GM12878 (cell line): ENCODE results near the gene ZNF132. TPM values are rescaled to one million over a fixed set of nuclear protein-coding genes. Genes with fewer than 3 reads are reported as not detected.
A peak's percentile ranks its signal among the peaks of the same experiment; 100 is the strongest.

Source experiments
- ASH2L ChIP-seq: fragments of 300-600, 200-600 bp; sonication (generic); IDR thresholded peaks from 2 replicates; pipeline ENCODE4 v1.6.1; 2017; ENCODE audit warnings: low read depth, mild to moderate bottlenecking, borderline replicate concordance
- BCL11A ChIP-seq: IDR thresholded peaks from 2 replicates; pipeline ENCODE4 v1.6.1; 2011; ENCODE audit warnings: low read depth, low read length
- EP300 ChIP-seq, 2 experiments: fragments of 150-350 bp in 1 of 2; IDR thresholded peaks; 2 replicates each; pipeline ENCODE4 v1.6.1; 2011 to 2012; ENCODE audit warnings: low read depth in 2 of 2, low read length in 2 of 2, borderline replicate concordance in 1 of 2, improper control_type of control experiment in 1 of 2, inconsistent platforms in 1 of 2; ENCODE audit not compliant: control insufficient read depth in 1 of 2
- EZH2 ChIP-seq: IDR thresholded peaks from 2 replicates; pipeline ENCODE4 v1.6.1; 2012; ENCODE audit warnings: low read depth, mild to moderate bottlenecking, control low read depth, inconsistent platforms, low read length, borderline replicate concordance; ENCODE audit not compliant: control insufficient read depth
- MYC ChIP-seq: IDR thresholded peaks from 2 replicates; pipeline ENCODE4 v1.6.1; 2011; ENCODE audit warnings: mild to moderate bottlenecking, low read length, moderate library complexity, inconsistent platforms; ENCODE audit not compliant: insufficient read depth, insufficient replicate concordance, insufficient read length, severe bottlenecking
- POLR2A ChIP-seq: IDR thresholded peaks from 2 replicates; pipeline ENCODE4 v1.6.1; 2011; ENCODE audit warnings: low read depth, mild to moderate bottlenecking, low read length
- TARDBP ChIP-seq: IDR thresholded peaks from 2 replicates; pipeline ENCODE4 v1.6.1; 2016; ENCODE audit warnings: borderline replicate concordance
- ZNF217 ChIP-seq: fragments of 450-650 bp; IDR thresholded peaks from 2 replicates; pipeline ENCODE4 v1.6.1; 2017; ENCODE audit warnings: antibody characterized with exemption, mild to moderate bottlenecking
- polyA plus RNA-seq, 11 experiments: library from polyadenylated mRNA; depleted of rRNA in 4 of 11; unstranded in 6 of 11; stranded (reverse) in 5 of 11; fragments of >200 nt; fragmentation: Nextera tagmentation in 4 of 11; fragmentation: Illumina TruSeq in 1 of 11; extraction: Ambion mirVana in 4 of 11; extraction: Trizol in 1 of 11; gene quantifications; 1 replicate in 1 of 11; 2 replicates in 10 of 11; pipeline versions ENCODE4 v1.2.1 to v1.2.3, GENCODE V29; 2011 to 2016; ENCODE audit warnings: inconsistent platforms in 2 of 11, missing spikeins in 2 of 11, low read depth in 1 of 11
- total RNA-seq, 4 experiments: library from RNA; depleted of rRNA in 3 of 4; stranded (reverse); fragments of >200 nt in 3 of 4; fragmentation: Illumina TruSeq in 1 of 4; extraction: Trizol in 1 of 4; gene quantifications; 2 replicates each; pipeline versions ENCODE4 v1.2.1 to v1.2.3, GENCODE V29; 2013 to 2021
- TF ChIP-seq, protein P1 (sequence below): fragments of 450-650 bp; IDR thresholded peaks from 2 replicates; pipeline ENCODE4 v1.6.1; 2017; ENCODE audit warnings: borderline replicate concordance
- TF ChIP-seq, protein P2 (sequence below): fragments of 450-650 bp; IDR thresholded peaks from 2 replicates; pipeline ENCODE4 v1.6.1; 2017; ENCODE audit warnings: mild to moderate bottlenecking, low read depth, inconsistent platforms; ENCODE audit not compliant: poor library complexity, severe bottlenecking
- TF ChIP-seq, protein P3 (sequence below): IDR thresholded peaks from 2 replicates; pipeline ENCODE4 v1.6.1; 2012; ENCODE audit warnings: low read length, inconsistent platforms
- TF ChIP-seq, protein P4 (sequence below): IDR thresholded peaks from 2 replicates; pipeline ENCODE4 v1.6.1; 2011; ENCODE audit warnings: borderline replicate concordance, low read depth, mild to moderate bottlenecking, moderate library complexity, low read length; ENCODE audit not compliant: insufficient read depth, poor library complexity, severe bottlenecking
- TF ChIP-seq, protein P5 (sequence below): IDR thresholded peaks from 2 replicates; pipeline ENCODE4 v1.6.1; 2012; ENCODE audit warnings: low read depth, low read length, improper control_type of control experiment
- TF ChIP-seq, protein P6 (sequence below): fragments of 450-650 bp; IDR thresholded peaks from 2 replicates; pipeline ENCODE4 v1.6.1; 2017; ENCODE audit warnings: mild to moderate bottlenecking, moderate library complexity

ZNF132 gene
- total and polyA plus RNA-seq, 10 of the 15 experiments (the other 5 are each of a cell fraction or from before 2014, with no cell fraction given): 0.56 to 4.0 (median 2.3) TPM

DNA sequence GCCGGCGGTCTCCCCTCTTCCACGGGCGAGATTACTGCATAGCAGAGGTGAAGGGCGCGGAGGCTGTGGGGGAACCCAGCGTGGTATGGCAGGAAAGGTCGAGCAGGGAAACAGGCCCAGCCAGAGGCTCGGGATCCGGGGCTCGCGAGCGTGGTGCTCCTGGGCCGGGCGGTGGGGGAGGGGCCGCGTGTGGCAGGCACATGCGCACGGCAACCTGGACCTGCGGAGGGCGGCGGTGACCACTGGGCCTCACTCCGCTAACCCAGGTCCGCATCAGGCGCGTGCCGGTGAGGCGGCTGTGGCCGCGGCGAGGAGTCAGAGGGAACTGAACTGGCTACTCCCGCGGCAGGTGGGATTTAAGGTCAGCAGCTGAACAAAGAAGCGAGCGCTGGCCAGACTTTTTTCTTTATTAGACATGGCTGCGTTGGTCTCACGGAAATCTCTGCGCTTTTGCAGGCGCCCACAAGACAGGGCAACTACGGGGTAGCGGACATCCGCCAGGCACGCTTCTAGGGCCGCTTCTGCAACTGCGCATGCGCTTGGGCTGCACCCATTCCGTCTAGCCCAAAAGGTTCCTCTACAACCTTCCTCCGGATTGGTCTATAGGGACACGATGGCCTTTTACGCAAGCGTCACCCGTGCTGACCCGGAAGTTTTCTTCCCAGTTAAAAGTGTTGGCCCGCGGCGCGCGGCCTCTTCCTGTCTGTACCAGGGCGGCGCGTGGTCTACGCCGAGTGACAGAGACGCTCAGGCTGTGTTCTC is 53.2 kb downstream of the ZNF132 start, which contains the start of gene RPS5 (continued):
- TF ChIP-seq, protein P1, sequence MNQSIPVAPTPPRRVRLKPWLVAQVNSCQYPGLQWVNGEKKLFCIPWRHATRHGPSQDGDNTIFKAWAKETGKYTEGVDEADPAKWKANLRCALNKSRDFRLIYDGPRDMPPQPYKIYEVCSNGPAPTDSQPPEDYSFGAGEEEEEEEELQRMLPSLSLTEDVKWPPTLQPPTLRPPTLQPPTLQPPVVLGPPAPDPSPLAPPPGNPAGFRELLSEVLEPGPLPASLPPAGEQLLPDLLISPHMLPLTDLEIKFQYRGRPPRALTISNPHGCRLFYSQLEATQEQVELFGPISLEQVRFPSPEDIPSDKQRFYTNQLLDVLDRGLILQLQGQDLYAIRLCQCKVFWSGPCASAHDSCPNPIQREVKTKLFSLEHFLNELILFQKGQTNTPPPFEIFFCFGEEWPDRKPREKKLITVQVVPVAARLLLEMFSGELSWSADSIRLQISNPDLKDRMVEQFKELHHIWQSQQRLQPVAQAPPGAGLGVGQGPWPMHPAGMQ: no peak
- TF ChIP-seq POLR2A (peak; percentile 91), EZH2 (no peak), ZNF217 (no peak), BCL11A (no peak), EP300 (IDR thresholded peaks at IDR 0.05; ENCODE audit: borderline replicate concordance in 1 of 2, control insufficient read depth in 1 of 2, low read depth in 2 of 2, low read length in 2 of 2) (no peak), ASH2L (no peak), TARDBP (no peak), MYC (peak; percentile 55)
- TF ChIP-seq, protein P2, sequence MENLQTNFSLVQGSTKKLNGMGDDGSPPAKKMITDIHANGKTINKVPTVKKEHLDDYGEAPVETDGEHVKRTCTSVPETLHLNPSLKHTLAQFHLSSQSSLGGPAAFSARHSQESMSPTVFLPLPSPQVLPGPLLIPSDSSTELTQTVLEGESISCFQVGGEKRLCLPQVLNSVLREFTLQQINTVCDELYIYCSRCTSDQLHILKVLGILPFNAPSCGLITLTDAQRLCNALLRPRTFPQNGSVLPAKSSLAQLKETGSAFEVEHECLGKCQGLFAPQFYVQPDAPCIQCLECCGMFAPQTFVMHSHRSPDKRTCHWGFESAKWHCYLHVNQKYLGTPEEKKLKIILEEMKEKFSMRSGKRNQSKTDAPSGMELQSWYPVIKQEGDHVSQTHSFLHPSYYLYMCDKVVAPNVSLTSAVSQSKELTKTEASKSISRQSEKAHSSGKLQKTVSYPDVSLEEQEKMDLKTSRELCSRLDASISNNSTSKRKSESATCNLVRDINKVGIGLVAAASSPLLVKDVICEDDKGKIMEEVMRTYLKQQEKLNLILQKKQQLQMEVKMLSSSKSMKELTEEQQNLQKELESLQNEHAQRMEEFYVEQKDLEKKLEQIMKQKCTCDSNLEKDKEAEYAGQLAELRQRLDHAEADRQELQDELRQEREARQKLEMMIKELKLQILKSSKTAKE: no peak
- TF ChIP-seq, protein P3, sequence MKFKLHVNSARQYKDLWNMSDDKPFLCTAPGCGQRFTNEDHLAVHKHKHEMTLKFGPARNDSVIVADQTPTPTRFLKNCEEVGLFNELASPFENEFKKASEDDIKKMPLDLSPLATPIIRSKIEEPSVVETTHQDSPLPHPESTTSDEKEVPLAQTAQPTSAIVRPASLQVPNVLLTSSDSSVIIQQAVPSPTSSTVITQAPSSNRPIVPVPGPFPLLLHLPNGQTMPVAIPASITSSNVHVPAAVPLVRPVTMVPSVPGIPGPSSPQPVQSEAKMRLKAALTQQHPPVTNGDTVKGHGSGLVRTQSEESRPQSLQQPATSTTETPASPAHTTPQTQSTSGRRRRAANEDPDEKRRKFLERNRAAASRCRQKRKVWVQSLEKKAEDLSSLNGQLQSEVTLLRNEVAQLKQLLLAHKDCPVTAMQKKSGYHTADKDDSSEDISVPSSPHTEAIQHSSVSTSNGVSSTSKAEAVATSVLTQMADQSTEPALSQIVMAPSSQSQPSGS: no peak
- TF ChIP-seq, protein P4, sequence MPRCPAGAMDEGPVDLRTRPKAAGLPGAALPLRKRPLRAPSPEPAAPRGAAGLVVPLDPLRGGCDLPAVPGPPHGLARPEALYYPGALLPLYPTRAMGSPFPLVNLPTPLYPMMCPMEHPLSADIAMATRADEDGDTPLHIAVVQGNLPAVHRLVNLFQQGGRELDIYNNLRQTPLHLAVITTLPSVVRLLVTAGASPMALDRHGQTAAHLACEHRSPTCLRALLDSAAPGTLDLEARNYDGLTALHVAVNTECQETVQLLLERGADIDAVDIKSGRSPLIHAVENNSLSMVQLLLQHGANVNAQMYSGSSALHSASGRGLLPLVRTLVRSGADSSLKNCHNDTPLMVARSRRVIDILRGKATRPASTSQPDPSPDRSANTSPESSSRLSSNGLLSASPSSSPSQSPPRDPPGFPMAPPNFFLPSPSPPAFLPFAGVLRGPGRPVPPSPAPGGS: peak; percentile 46
- TF ChIP-seq, protein P5, sequence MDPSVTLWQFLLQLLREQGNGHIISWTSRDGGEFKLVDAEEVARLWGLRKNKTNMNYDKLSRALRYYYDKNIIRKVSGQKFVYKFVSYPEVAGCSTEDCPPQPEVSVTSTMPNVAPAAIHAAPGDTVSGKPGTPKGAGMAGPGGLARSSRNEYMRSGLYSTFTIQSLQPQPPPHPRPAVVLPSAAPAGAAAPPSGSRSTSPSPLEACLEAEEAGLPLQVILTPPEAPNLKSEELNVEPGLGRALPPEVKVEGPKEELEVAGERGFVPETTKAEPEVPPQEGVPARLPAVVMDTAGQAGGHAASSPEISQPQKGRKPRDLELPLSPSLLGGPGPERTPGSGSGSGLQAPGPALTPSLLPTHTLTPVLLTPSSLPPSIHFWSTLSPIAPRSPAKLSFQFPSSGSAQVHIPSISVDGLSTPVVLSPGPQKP: 0 out of 2 replicates have a peak, but pooled peaks have one; percentile 46
- TF ChIP-seq, protein P6, sequence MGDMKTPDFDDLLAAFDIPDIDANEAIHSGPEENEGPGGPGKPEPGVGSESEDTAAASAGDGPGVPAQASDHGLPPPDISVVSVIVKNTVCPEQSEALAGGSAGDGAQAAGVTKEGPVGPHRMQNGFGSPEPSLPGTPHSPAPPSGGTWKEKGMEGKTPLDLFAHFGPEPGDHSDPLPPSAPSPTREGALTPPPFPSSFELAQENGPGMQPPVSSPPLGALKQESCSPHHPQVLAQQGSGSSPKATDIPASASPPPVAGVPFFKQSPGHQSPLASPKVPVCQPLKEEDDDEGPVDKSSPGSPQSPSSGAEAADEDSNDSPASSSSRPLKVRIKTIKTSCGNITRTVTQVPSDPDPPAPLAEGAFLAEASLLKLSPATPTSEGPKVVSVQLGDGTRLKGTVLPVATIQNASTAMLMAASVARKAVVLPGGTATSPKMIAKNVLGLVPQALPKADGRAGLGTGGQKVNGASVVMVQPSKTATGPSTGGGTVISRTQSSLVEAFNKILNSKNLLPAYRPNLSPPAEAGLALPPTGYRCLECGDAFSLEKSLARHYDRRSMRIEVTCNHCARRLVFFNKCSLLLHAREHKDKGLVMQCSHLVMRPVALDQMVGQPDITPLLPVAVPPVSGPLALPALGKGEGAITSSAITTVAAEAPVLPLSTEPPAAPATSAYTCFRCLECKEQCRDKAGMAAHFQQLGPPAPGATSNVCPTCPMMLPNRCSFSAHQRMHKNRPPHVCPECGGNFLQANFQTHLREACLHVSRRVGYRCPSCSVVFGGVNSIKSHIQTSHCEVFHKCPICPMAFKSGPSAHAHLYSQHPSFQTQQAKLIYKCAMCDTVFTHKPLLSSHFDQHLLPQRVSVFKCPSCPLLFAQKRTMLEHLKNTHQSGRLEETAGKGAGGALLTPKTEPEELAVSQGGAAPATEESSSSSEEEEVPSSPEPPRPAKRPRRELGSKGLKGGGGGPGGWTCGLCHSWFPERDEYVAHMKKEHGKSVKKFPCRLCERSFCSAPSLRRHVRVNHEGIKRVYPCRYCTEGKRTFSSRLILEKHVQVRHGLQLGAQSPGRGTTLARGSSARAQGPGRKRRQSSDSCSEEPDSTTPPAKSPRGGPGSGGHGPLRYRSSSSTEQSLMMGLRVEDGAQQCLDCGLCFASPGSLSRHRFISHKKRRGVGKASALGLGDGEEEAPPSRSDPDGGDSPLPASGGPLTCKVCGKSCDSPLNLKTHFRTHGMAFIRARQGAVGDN: peak; percentile 77; the same call in 1 of the 2 replicates
